Endothelial cell of umbilical vein (primary cell): ENCODE measurements around the gene EXOC3. TPM values are rescaled to one million over a fixed set of nuclear protein-coding genes. Genes with fewer than 3 reads are reported as not detected.

Source experiments
- BruUV-seq: library from RNA; stranded (reverse); fragments of 400-500 nt; replicated peaks from 2 replicates; lab custom pipeline; 2021; lab: Mats Ljungman, UMichigan
- CTCF ChIA-PET: fragments of 300-600, 350-600 bp; sonication (Branson Sonifier 250); formaldehyde crosslinking; loops from one replicate; lab custom pipeline; 2021; ENCODE audit warnings: antibody characterized with exemption, inconsistent platforms; lab: Charles Lee
- POLR2A ChIA-PET: fragments of 300-600, 350-600 bp; sonication (Branson Sonifier 250); formaldehyde crosslinking; loops from one replicate; lab custom pipeline; 2021; ENCODE audit warnings: antibody characterized with exemption, inconsistent platforms; lab: Charles Lee
- DNase-seq: peaks from one replicate; pipeline ENCODE4 v3.0.0-alpha.2; 2011; ENCODE audit warnings: low read depth, low spot score
- FAIRE-seq: peaks from 2 replicates; lab custom pipeline; 2011; peaks lifted over from hg19 to GRCh38; lab: Jason Lieb, UNC
- H2AFZ ChIP-seq: 2 replicates; pipeline ENCODE4 v1.6.0; 2012; ENCODE audit warnings: low read depth, low read length, control low read depth, inconsistent platforms
- H3K27ac ChIP-seq: 2 replicates; pipeline ENCODE4 v1.5.1; 2011; ENCODE audit warnings: low read depth, mild to moderate bottlenecking, control low read depth, low read length, moderate library complexity; ENCODE audit not compliant: insufficient read depth
- H3K27me3 ChIP-seq, 2 experiments: 2 replicates each; pipeline versions ENCODE4 v1.6.0 to v1.6.1; 2011; ENCODE audit warnings: low read length in 2 of 2, mixed read lengths in 1 of 2; ENCODE audit not compliant: control insufficient read depth in 2 of 2, insufficient read depth in 2 of 2
- H3K36me3 ChIP-seq, 2 experiments: 2 replicates in 1 of 2; 3 replicates in 1 of 2; pipeline ENCODE4 v1.5.1; 2011; ENCODE audit warnings: low read length in 2 of 2, mild to moderate bottlenecking in 1 of 2, moderate library complexity in 1 of 2; ENCODE audit not compliant: control insufficient read depth in 2 of 2, insufficient read depth in 2 of 2; ENCODE audit errors: extremely low read depth in 1 of 2
- H3K4me1 ChIP-seq: 3 replicates; pipeline ENCODE4 v1.5.1; 2011; ENCODE audit warnings: mild to moderate bottlenecking, low read length; ENCODE audit not compliant: control insufficient read depth, insufficient read depth; ENCODE audit errors: extremely low read depth
- H3K4me2 ChIP-seq: 2 replicates; pipeline ENCODE4 v1.6.1; 2011; ENCODE audit warnings: low read length, control low read depth, mixed read lengths; ENCODE audit not compliant: insufficient read depth
- H3K4me3 ChIP-seq, 3 experiments: fragments of 200-600 bp in 1 of 3; sonication (generic), shearing (Covaris generic) in 1 of 3; replicated peaks in 1 of 3; 2 replicates each; pipeline ENCODE4 v1.5.1; 2011 to 2016; ENCODE audit warnings: control low read depth in 3 of 3, low read length in 3 of 3, mild to moderate bottlenecking in 2 of 3, inconsistent platforms in 1 of 3, low read depth in 1 of 3, moderate library complexity in 1 of 3; ENCODE audit not compliant: insufficient read depth in 1 of 3
- H3K79me2 ChIP-seq: 2 replicates; pipeline ENCODE4 v1.6.0; 2012; ENCODE audit warnings: low read length, inconsistent platforms; ENCODE audit not compliant: control insufficient read depth, insufficient read depth
- H3K9ac ChIP-seq: replicated peaks from 2 replicates; pipeline ENCODE3; 2011; ENCODE audit warnings: low read length, control low read depth; ENCODE audit not compliant: insufficient read depth; ENCODE audit errors: extremely low read depth
- H3K9me1 ChIP-seq: replicated peaks from 3 replicates; pipeline ENCODE4 v1.6.0; 2011; ENCODE audit warnings: mild to moderate bottlenecking, low read length; ENCODE audit not compliant: control insufficient read depth, insufficient read depth; ENCODE audit errors: extremely low read depth
- H3K9me3 ChIP-seq: replicated peaks from 2 replicates; pipeline ENCODE4 v1.5.1; 2012; ENCODE audit warnings: low read length, inconsistent platforms; ENCODE audit not compliant: control insufficient read depth, insufficient read depth
- H4K20me1 ChIP-seq: replicated peaks from 2 replicates; pipeline ENCODE3; 2011; ENCODE audit warnings: mild to moderate bottlenecking, low read length; ENCODE audit not compliant: control insufficient read depth, insufficient read depth; ENCODE audit errors: extremely low read depth
- FOS ChIP-seq: IDR thresholded peaks from 2 replicates; pipeline ENCODE4 v1.6.1; 2011; ENCODE audit warnings: mild to moderate bottlenecking, low read length, moderate library complexity, borderline replicate concordance; ENCODE audit not compliant: insufficient read depth
- MYC ChIP-seq: IDR thresholded peaks from one replicate; pipeline ENCODE4 v1.6.1; 2011; ENCODE audit warnings: mild to moderate bottlenecking, low read depth, low read length
- POLR2AphosphoS5 ChIP-seq: IDR thresholded peaks from 2 replicates; pipeline ENCODE4 v1.6.1; 2012; ENCODE audit warnings: low read depth, mild to moderate bottlenecking, control low read depth, low read length, moderate library complexity; ENCODE audit not compliant: insufficient read depth
- dilution Hi-C: fragments of 300-500 bp; cut with MboI; formaldehyde crosslinking; loops from one replicate; pipeline ENCODE4 v1.15.0; 2019; ENCODE audit warnings: low sequenced_read_pairs; ENCODE audit not compliant: extremely low pct_ligation_motif_present
- intact Hi-C: fragments of 100-400 bp; cut with micrococcal nuclease; formaldehyde crosslinking; loops from one replicate; pipeline ENCODE4 v1.10.0; 2022
- polyA plus RNA-seq, 4 experiments: library from polyadenylated mRNA; depleted of rRNA in 3 of 4; stranded (reverse) in 3 of 4; unstranded in 1 of 4; fragments of >200 nt; gene quantifications; 2 replicates each; pipeline versions ENCODE4 v1.2.1 to v1.2.3, GENCODE V29; 2011 to 2012; ENCODE audit warnings: missing spikeins in 1 of 4
- total RNA-seq: library from RNA; stranded (reverse); gene quantifications from 2 replicates; pipeline ENCODE4 v1.2.3, GENCODE V29; 2021
- TF ChIP-seq, protein P1 (sequence below): IDR thresholded peaks from 2 replicates; pipeline ENCODE4 v1.6.1; 2011; ENCODE audit not compliant: insufficient read depth, insufficient read length

EXOC3 gene
- total and polyA plus RNA-seq, 2 donors (not counting 3 experiments of a cell fraction or from before 2014, with no cell fraction given): 26.4 to 52.9 TPM

DNA sequence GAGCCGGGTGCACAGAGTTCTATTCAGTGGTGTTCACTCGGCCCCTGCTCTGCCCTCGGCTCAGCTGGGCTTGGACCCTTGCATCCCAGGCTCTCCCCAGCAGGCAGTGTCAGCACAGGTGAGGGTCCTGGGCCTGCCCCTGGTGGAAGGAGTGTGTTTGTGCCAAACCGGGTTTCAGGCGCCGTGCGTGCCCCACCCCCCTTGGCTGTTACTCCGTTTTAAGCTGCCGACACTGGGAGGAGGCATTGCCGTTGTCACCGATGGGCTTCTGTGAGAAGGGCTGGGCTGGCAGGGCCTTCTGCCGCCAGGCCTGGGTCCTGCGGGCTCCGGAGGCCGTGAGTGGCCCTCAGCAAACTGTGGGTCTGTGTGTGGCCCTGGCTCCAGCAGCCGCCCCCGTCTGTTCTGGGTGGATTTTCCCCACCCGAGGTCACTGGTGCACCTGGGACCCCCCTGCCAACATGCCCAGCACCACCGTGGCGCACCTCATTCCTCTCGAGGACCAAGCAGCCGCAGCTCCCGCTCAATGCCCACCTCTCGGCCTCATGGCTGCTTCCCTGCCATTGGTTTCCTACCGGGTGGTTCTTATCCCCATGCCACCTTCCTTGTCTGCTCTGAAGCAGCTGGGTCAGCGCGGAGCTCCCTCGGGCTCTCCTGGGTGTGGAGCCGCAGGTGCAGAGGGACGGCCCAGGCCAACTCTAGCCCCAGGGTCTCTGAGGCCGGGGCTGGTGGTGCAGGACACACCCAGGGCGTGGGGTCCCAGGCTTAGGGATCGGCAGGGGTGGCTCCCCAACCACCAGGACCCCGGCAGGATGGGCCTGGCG is 44.3 kb upstream of the EXOC3 start:
- H3K27ac ChIP-seq: peak overlapping the region; percentile 93
- H4K20me1 ChIP-seq: no peaks in the 10 kb centered on the region
- no peaks in the 10 kb centered on the region for H3K9me1 ChIP-seq
- H3K9ac ChIP-seq: no peak overlapping the region
- CTCF ChIA-PET: interaction anchor here (1.3 kb wide), 1 partner anchor 77 kb away, joined by 3 read pairs; the partner anchor contains the start of gene AHRR
- dilution Hi-C loops: no loop called here
- no peak overlapping the region for H3K4me3 ChIP-seq
- TF ChIP-seq, protein P1, sequence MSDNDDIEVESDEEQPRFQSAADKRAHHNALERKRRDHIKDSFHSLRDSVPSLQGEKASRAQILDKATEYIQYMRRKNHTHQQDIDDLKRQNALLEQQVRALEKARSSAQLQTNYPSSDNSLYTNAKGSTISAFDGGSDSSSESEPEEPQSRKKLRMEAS: no peak
- no peak for TF ChIP-seq FOS
- no peaks in the 10 kb centered on the region for H3K27me3 ChIP-seq
- no peaks in the 10 kb centered on the region for H3K9me3 ChIP-seq
- H3K4me2 ChIP-seq: no peak overlapping the region
- DNase-seq (no peak), FAIRE-seq (no peak)
- H3K36me3 ChIP-seq: no peaks in the 10 kb centered on the region
- no peak overlapping the region for H2AFZ ChIP-seq
- POLR2A ChIA-PET: no interaction called here
- intact Hi-C loops: no loop called here
- H3K4me1 ChIP-seq: peaks cover 29% of the 10 kb centered on the region
- BruUV-seq: no TSS peak
- no peaks in the 10 kb centered on the region for H3K79me2 ChIP-seq

DNA sequence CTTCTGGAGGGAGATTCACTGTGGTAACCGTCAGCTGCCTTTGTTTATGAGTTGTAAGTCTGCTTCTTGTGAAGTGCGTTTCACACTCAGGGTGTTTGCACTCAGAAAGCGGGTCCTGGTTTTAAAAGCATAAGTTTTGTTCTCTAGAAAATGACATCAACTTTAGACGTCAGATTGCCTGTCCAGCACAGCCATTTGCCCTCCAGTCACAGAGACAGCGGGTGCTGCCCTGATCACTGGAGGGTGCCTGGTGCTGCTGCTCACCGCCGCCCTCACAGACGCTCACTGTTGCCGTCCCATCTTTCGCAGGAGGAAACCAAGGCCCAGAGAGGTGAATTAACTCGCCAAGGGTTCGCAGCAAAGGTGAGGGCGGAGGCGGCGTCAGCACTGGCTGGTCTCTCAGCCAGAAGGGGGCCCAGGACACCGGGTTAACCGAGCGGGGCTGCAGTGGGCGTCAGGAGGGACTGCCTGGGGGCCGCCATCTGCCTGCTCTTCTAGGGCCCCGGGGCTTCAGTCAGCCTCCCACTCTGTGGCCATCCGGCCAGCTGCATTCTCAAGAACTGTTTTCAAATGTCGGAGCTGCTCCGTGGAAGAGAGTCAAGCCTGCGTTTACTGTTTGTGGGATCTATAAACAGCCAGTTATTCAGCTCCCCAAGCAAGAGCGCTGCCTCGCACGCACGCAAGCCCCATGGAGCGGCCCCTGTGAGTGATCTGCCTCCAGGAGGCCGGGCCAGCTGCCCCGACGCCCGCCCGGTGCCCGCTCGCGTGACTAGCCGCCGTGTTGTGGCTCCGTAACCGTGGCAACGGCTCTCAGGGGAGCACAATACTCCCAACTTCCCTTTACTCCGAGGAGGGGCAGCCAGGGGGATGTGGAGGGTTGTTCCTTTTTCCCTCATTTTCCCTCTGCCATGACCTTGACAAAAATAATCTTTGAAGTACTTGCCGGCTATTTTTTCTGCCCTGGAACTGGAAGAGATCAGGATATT is 43.4 kb upstream of the EXOC3 start:
- ChIA-PET CTCF (interaction anchor here (0.7 to 1.3 kb wide), 3 partner anchors 14 to 78 kb away, joined by 3 to 5 read pairs (median 4); partner anchors contain the start of gene AHRR), POLR2A (no interaction called here)
- H3K27me3 ChIP-seq: no peaks in the 10 kb centered on the region
- no peaks in the 10 kb centered on the region for H3K36me3 ChIP-seq
- peak; percentile 96 for DNase-seq
- H3K27ac ChIP-seq: peak overlapping the region; percentile 93
- dilution Hi-C loops (no loop called here), intact Hi-C loops (no loop called here)
- TF ChIP-seq MYC (no peak), POLR2AphosphoS5 (peak; percentile 33)
- TF ChIP-seq, protein P1: peak; percentile 56
- FAIRE-seq: peak; percentile 94
- H3K9me3 ChIP-seq: no peaks in the 10 kb centered on the region
- peak overlapping the region; percentile 25 for H3K4me2 ChIP-seq
- no peaks in the 10 kb centered on the region for H4K20me1 ChIP-seq
- peak overlapping the region; percentile 90 for H3K9ac ChIP-seq
- H3K4me3 ChIP-seq: peak overlapping the region in 1 of 3 experiments; percentile 17
- H3K9me1 ChIP-seq: no peaks in the 10 kb centered on the region
- H2AFZ ChIP-seq: peak overlapping the region; percentile 54
- no peaks in the 10 kb centered on the region for H3K79me2 ChIP-seq
- peaks cover 28% of the 10 kb centered on the region for H3K4me1 ChIP-seq
- TSS peak; percentile 74 for BruUV-seq
